Hepatocyte (in vitro differentiated cells): ENCODE results near the gene C9orf43.
"Not testable (repeated sequence)": the region's sequence is repeated elsewhere in the genome, so short reads cannot be mapped to it uniquely, and the experiment has no call there.

Experiments
- EZH2 ChIP-seq: fragments of 200-600 bp; sonication (generic); IDR thresholded peaks from 2 replicates; pipeline ENCODE4 v1.6.1; 2016; ENCODE audit warnings: antibody characterized with exemption, mild to moderate bottlenecking, borderline replicate concordance
- TF ChIP-seq, protein P1 (sequence below): fragments of 200-600 bp; sonication (generic); IDR thresholded peaks from 2 replicates; pipeline ENCODE4 v1.5.1; 2016; ENCODE audit warnings: antibody characterized with exemption, mild to moderate bottlenecking; ENCODE audit not compliant: poor library complexity

DNA sequence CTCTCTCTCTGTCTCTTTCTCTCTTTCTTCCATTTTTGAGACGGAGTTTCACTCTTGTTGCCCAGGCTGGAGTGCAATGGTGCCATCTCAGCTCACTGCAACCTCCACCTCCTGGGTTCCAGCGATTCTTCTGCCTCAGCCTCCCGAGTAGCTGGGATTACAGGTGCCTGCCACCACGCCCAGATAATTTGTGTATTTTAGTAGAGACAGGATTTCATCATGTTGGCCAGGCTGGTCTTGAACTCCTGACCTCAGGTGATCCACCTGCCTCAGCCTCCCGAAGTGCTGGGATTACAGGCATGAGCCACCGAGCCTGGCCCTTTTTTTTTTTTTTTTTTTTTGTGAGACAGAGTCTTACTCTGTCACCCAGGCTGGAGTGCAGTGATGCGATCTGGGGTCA is 29.1 kb upstream of the C9orf43 start:
- TF ChIP-seq EZH2 = not testable (repeated sequence)
- TF ChIP-seq, protein P1, sequence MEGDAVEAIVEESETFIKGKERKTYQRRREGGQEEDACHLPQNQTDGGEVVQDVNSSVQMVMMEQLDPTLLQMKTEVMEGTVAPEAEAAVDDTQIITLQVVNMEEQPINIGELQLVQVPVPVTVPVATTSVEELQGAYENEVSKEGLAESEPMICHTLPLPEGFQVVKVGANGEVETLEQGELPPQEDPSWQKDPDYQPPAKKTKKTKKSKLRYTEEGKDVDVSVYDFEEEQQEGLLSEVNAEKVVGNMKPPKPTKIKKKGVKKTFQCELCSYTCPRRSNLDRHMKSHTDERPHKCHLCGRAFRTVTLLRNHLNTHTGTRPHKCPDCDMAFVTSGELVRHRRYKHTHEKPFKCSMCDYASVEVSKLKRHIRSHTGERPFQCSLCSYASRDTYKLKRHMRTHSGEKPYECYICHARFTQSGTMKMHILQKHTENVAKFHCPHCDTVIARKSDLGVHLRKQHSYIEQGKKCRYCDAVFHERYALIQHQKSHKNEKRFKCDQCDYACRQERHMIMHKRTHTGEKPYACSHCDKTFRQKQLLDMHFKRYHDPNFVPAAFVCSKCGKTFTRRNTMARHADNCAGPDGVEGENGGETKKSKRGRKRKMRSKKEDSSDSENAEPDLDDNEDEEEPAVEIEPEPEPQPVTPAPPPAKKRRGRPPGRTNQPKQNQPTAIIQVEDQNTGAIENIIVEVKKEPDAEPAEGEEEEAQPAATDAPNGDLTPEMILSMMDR = not testable (repeated sequence)
